GM19193 (cell line): ENCODE results near the gene RTEL1.

Experiments
- POLR2A ChIP-seq: IDR thresholded peaks from 4 replicates; pipeline ENCODE4 v1.6.1; 2011; ENCODE audit not compliant: insufficient read depth, insufficient read length; ENCODE audit errors: extremely low read depth

The RTEL1 gene

GRCh38 chr20:63732118-63733095 is 74.3 kb downstream of the RTEL1 start:
- TF ChIP-seq POLR2A: no peak

DNA sequence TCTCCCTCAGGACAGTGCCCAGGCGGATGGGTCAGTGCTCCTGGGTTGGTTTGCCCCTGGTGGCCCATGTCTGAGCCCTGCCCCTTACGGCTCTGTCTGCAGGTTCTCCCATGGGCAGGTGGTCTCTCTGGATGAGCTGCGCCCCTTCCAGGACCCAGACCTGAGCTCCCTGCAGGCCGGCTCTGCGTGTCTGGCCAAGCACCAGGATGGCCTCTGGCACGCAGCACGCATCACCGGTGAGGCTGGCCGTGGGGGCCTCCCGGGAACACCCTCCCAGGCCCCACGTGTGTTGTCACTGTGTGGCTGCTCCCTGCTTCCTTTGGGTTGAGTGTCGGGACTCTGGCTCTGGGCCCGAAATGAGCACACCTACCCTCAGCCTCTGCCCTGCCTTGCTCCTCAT is 75.0 kb downstream of the RTEL1 start:
- TF ChIP-seq POLR2A: no peak

GRCh38 chr20:63733579-63734081 is 75.5 kb downstream of the RTEL1 start:
- TF ChIP-seq POLR2A: no peak

GRCh38 chr20:63734111-63734945 is 76.2 kb downstream of the RTEL1 start:
- no peak for TF ChIP-seq POLR2A

GRCh38 chr20:63734946-63735858 is 77.1 kb downstream of the RTEL1 start:
- no peak for TF ChIP-seq POLR2A

DNA sequence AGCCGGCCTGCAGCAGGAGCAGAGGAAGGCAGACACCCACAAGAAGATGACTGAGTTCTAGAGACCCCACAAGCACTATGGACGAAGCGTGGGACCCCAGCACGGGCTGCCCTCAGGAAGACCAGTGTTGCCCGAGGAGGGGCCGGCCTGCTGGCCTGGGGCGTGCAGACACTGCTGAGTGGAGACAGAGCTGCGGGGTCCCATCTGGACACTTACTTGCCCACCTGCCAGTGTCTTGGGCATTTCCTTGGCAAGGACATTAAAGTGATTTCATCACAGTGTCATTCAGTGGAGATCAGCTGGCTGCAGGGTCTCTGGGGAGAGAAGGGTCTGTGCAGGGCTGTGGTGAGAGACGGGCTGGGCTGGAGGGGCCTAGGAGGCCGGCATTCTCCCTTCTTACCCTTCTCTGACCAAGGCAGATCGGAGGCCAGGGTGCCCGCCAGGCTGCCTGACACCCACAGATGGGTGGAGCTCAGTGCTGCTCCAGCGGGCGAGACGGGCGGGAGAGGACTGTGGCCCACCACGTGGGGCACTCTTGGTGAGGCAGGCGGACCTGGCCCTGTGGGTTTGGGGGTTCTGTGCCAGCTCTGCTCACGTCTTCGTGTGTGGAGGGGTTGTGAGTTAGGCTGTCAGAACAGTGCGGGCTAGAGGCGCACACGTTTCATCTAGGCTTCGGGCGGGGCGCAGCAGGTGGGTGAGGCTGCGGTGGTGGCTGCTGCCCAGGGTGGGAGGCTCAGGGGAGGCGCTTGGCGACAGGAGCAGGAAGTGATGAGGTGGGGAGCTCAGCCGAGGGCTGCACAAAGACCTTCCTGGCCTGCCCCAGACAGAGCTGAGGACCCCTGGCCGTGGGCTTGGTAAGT is 78.0 kb downstream of the RTEL1 start, which contains the start of gene LIME1:
TSS of gene LIME1 (plus strand) at position 806 of the 860 bp plus-strand sequence. CDS start 886 bp downstream, outside the sequence.
- no peak for TF ChIP-seq POLR2A

- peak; percentile 42 for TF ChIP-seq POLR2A
Observed at GRCh38 chr20:63736893-63737694, 79.0 kb downstream of the RTEL1 start.

DNA sequence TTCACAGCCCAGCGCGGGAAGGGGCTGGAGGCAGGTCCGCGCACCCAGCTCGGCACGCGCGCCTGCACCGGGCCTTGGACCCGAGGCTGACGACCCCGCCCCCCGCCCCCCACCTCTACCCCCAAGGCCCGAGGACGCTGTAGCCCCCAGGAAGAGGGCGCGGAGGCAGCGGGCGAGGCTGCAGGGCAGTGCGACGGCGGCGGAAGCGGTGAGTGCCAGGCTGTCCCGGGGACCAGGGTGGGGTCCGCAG is 79.5 kb downstream of the RTEL1 start:
- no peak for TF ChIP-seq POLR2A

DNA sequence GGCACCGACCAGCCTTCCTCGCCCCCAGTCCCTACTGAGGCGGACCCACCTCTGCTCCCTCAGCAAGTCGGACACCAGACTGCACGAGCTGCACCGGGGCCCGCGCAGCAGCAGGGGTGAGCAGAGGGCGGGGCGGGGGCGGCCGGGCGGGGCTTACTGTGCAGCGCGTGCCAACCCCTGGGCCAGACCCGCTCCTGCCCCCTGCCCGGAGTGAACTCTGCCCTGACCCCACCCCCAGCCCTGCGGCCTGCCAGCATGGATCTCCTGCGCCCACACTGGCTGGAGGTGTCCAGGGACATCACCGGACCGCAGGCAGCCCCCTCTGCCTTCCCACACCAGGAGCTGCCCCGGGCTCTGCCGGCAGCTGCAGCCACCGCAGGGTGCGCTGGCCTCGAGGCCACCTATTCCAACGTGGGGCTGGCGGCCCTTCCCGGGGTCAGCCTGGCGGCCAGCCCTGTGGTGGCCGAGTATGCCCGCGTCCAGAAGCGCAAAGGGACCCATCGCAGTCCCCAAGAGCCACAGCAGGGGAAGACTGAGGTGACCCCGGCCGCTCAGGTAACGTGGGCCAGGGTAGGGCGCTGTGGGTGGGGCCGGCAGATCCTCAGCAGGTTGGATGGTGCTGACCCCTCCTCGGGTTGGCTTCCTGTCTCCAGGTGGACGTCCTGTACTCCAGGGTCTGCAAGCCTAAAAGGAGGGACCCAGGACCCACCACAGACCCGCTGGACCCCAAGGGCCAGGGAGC is 80.0 kb downstream of the RTEL1 start:
- peak; percentile 6 for TF ChIP-seq POLR2A

GRCh38 chr20:63738687-63739129 is 80.6 kb downstream of the RTEL1 start:
- TF ChIP-seq POLR2A: no peak

DNA sequence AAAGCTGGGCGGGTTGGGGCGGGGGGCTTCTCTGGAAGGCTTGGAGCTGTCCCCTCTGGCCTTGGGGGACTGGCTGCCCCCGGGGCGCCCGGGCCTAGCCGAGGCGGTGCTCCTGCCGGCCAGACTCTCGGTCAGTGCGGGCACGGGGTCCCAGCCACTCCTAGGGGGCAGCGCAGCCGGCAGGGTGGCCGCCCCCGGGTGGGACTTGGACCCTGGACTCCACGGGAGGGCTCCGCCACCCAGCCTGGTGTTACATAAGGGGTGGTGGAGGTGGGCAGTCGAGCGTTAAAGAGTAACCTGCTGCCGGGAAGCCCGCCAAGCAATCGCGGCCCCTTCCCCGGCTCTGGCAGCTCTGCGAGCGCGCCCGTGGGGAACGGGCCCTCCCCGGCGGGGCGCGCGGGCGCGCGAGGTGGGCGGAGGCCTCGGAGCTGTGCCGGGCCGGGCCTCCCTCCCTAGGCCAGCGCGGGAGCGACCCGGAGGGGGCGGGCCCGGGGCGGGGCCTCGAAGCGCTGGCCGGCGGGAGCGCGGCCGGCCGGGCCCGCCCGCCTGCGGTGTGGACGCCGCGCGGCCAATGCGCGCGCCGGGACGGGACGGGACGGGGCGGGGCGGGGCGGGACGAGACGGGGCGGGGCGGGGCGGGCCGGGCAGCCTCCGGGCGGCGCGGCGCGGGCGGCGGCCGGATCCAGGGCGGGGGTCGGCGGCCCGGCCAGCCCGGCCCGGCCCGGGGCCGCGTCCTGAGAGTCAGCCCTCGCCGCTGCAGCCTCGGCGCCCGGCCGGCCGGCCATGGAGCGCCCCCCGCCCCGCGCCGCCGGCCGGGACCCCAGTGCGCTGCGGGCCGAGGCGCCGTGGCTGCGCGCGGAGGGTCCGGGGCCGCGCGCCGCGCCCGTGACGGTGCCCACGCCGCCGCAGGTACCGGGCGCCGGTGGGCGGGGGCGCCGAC is 81.3 kb downstream of the RTEL1 start, which contains the start of gene SLC2A4RG:
TSS of gene SLC2A4RG (plus strand) at position 647 of the 940 bp plus-strand sequence. CDS start at position 784, 137 bp downstream.
- TF ChIP-seq POLR2A: peak; percentile 37
